Spleen (tissue), 7 donors: ENCODE measurements around the gene TMEM170A.
A peak's percentile ranks its signal among the peaks of the same experiment; 100 is the strongest.

Experiments
- CTCF ChIP-seq, 11 experiments: fragments of 200-600 bp in 7 of 11; fragments of 450-650 bp in 4 of 11; sonication (generic) in 4 of 11; IDR thresholded peaks in 8 of 11; conservative IDR thresholded peaks in 3 of 11; 1 replicate in 7 of 11; 2 replicates in 4 of 11; pipeline versions ENCODE4 v1.4.0 to v1.8.0; 2016 to 2021; ENCODE audit warnings: antibody characterized with exemption in 11 of 11, inconsistent platforms in 4 of 11, mild to moderate bottlenecking in 1 of 11
- POLR2A ChIP-seq, 3 donors: fragments of 450-650 bp; IDR thresholded peaks; one replicate each; pipeline ENCODE4 v1.5.1; 2017; ENCODE audit warnings: antibody characterized with exemption in 3 of 3, mild to moderate bottlenecking in 1 of 3
- POLR2AphosphoS5 ChIP-seq, 3 donors: sonication (generic); formaldehyde crosslinking; IDR thresholded peaks; one replicate each; pipeline ENCODE4 v1.5.1; 2017; ENCODE audit warnings: antibody characterized with exemption in 3 of 3
- donor health status: DM: no; HTN: no; CAD: no; lungs with moderate emphysema.
- donor health status: DM: no; HTN: no; CAD: no.
- donor health status: DM: no; HTN: no; CAD: no.

- TF ChIP-seq CTCF (IDR thresholded peaks at IDR 0.05 in 8 of 11, conservative IDR thresholded peaks at IDR 0.05 in 3 of 11) (peak; percentile 100), POLR2A (IDR thresholded peaks at IDR 0.05) (peak; percentile 72 to 88 (median 88)), POLR2AphosphoS5 (IDR thresholded peaks at IDR 0.05) (peak; percentile 99 to 100 (median 99))
Observed at GRCh38 chr16:75464122-75464918, at the start of gene TMEM170A.
